ENCODE measurements around the gene CFAP251. TPM values are rescaled to one million over a fixed set of nuclear protein-coding genes. Genes with fewer than 3 reads are reported as not detected.

Gene CFAP251
- polyA plus RNA-seq, 3 donors = 0.46 to 1.2 (median 0.79) TPM

Other genes with a start within 250 kb of the CFAP251 start
- under 1 TPM; 0.15 to 0.39 (median 0.34) TPM for gene MORN3, start 248.9 kb upstream of the CFAP251 start, polyA plus RNA-seq
- 10 to 100 TPM in 1 of 3 donors, 1 to 10 TPM in 2; 6.1 to 10.6 (median 8.3) TPM for gene TMEM120B, start 205.8 kb upstream of the CFAP251 start, polyA plus RNA-seq
- 1 to 10 TPM; 2.3 to 4.3 (median 3.3) TPM for gene RHOF, start 124.9 kb upstream of the CFAP251 start, polyA plus RNA-seq
- gene SETD1B, start 114.6 kb upstream of the CFAP251 start, polyA plus RNA-seq = 10 to 100 TPM in 2 of 3 donors, 1 to 10 TPM in 1; 5.7 to 11.1 (median 10.6) TPM
- gene HPD, start 59.7 kb upstream of the CFAP251 start, polyA plus RNA-seq = 1 to 10 TPM in 2 of 3 donors, under 1 TPM in 1; 0.91 to 4.5 (median 3.5) TPM
- 10 to 100 TPM; 68.6 to 95.9 (median 77.6) TPM for gene PSMD9, start 29.8 kb upstream of the CFAP251 start, polyA plus RNA-seq
- 1 to 10 TPM; 1.1 to 8.7 (median 3.1) TPM for gene BCL7A, start 103.3 kb downstream of the CFAP251 start, polyA plus RNA-seq
- gene MLXIP, start 160.2 kb downstream of the CFAP251 start, polyA plus RNA-seq = 10 to 100 TPM; 20.8 to 33.2 (median 30.7) TPM

All from adipose tissue (tissue), 3 donors.